Activated CD8-positive, alpha-beta memory T cell treated with anti-CD3 and anti-CD28 coated beads for 1 hour (primary cell): Measurements from ENCODE around the gene ENTREP3.
A peak's percentile ranks its signal among the peaks of the same experiment; 100 is the strongest.
"Not testable (repeated sequence)": the region's sequence is repeated elsewhere in the genome, so short reads cannot be mapped to it uniquely, and the experiment has no call there.

Source experiments
- DNase-seq, 2 donors: peaks; one replicate each; pipeline ENCODE4 v3.0.0-alpha.2; 2020; ENCODE audit warnings: low read depth in 1 of 2; ENCODE audit errors: extremely low read depth in 1 of 2

ENTREP3 gene

GRCh38 chr1:155227261-155228095, 27.8 kb downstream of the ENTREP3 start:
- peak; percentile 95 to 100 for DNase-seq

DNA sequence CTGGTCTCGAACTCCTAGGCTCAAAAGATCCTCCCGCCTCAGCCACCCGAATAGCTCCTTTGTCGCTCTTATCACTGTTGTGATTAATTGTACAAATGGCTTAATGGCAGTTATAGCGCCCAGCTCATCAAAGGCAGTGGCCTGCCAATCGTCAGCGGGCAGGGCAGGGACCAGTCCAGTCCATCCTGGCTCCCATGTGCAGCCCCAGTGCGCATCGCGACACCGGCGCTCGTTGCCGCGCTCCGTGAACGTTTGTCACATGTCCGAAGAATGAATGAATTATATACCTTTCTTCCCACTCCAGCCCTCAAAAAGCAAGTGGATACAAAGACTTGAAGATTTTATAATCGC, 28.4 kb downstream of the ENTREP3 start:
- DNase-seq = no peak

DNA sequence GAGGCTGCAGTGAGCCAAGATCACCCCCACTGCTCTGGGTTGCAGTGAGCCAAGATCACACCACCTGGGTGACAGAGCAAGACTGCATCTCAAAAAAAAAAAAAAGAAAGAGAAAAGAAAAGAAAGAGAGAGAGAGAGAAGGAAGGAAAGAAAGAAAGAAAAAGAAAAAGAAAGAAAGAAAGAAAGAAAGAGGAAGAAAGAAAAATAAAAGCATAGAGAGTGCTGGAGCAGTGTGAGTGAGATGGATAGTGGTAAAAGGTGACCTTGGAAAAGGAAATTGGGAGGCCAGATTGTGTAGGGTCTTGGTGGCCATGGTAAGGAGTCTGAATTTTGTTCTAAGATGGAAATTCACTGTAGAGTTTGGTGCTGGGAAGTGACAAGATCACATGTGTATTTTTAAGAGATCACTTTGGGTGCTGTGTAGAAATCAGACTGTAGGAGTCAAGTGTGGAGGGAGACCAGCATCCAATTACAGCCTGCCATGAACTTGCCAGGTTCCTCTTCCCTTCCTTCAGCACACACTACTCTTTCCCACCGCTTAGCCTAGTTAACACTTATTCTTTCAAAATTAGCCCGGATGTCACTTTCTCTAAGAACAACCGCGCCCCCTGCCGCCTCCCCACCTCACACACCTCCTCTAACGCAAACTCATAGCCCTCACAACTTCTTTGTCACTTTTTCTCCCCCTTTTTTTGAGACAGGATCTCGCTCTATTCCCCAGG, 28.9 kb downstream of the ENTREP3 start:
- peak; percentile 72 to 85 for DNase-seq

GRCh38 chr1:155225404-155225759, 29.9 kb downstream of the ENTREP3 start:
- DNase-seq = not testable (repeated sequence)

GRCh38 chr1:155223047-155223446, 32.2 kb downstream of the ENTREP3 start:
- no peak for DNase-seq

GRCh38 chr1:155220211-155220965, 34.9 kb downstream of the ENTREP3 start:
- DNase-seq = not testable (repeated sequence)

GRCh38 chr1:155219592-155220031, 35.7 kb downstream of the ENTREP3 start:
- DNase-seq = no peak

DNA sequence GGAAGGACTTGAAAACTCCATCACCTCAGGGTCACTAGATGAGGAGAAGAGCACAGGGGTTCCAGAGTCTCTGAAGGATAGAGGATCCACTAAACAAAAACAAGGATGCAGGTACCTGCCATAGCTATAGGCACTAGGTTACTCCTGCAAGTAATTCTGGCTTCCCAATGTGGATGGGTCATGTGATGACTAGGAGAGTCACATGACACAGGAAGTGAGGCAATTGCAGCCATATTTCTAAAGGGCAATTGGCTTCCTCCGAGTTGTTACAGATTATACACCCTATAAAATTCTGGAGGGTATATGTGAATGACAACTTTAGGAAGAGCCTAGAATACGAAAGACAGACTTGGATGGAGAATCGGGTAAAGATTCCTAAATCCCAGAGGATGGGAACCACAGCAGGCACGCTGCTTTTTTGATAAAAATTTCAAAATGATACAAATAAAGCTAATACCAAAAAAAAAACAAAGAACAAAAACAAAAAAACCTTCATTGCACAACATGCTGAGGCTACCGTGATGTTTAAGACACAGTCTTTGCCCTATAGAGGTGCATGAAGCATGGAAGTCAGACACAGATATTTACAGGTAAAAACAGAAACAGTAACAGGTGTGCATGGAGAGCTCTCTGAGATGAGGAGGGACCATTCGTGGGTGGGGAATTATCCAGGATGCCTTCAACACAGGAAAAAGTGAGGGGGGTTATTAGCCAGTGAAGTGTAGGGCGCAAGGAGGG, 36.3 kb downstream of the ENTREP3 start:
- DNase-seq = no peak

- not testable (repeated sequence) for DNase-seq
These were observed 40.6 kb downstream of the ENTREP3 start for GRCh38 chr1:155214702-155215101.

DNA sequence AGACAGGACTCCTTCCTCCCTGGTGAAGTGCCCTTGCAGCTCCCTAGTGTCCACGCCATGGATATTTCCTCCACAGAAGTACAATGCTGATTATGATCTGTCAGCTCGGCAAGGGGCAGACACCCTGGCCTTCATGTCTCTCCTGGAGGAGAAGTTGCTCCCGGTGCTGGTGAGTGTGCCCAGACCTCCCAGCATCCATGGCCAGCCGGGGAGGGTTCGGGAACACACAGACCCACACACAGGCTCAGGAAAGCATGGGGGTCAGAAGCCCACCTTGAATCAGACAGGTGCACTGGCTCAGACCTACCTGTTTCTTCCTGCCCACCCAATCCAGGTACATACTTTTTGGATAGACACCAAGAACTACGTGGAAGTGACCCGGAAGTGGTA, 43.2 kb downstream of the ENTREP3 start:
- DNase-seq = not testable (repeated sequence)

DNA sequence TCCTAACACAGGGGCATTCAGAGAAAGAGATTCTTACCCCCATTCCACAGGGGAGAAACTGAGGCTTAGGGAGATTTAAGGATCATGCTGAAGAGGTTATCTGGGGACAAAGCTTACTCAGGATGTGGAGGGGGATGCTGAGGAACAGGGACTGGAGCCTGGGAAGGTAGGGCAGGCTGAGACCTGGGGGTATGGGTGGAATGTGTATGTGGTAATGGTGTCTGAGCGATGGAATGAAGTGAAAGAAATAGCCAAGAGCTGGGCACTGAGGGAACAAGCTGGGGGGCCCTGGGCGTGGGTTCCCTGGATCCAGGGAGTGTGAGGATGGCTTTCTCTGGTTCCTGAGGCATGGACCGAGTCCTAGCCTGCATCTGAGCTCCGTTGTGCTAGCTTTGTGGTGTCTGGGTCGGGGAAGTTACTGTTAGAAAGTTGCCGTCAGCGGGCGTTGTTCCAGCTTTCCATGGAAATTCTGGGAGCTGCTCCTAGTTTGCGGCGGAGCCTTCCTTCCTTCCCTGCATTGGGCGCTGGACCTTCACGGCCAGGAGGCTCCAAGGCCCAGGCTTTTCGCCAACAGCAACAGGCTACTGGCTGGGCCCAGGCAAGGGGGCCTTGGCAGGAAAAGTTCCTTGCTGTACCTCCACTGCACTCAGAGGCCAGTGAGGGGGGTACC, 43.8 kb downstream of the ENTREP3 start:
- DNase-seq = not testable (repeated sequence)

- no peak for DNase-seq
These were observed 44.8 kb downstream of the ENTREP3 start for GRCh38 chr1:155210314-155211104.

DNA sequence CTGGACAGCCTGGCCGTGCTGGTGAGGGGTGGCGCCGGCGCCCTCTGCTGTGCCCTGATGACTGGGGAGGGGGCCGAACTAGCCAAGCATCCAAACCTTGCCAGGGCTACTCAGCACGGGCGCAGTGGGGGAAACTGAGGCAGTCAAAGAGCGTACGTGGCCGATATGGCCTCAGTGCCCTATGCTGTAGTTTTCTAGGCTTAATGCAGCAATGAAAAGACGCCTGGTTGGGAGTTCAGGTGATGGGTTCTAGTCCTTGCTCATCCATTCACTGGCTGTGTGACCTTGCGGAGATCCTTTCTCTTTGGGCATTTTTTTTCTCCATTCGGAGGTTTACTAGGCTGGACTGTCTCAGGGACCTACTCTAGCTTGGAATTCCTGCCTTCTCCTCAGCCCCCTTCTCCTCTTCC, 46.0 kb downstream of the ENTREP3 start:
- no peak for DNase-seq

DNA sequence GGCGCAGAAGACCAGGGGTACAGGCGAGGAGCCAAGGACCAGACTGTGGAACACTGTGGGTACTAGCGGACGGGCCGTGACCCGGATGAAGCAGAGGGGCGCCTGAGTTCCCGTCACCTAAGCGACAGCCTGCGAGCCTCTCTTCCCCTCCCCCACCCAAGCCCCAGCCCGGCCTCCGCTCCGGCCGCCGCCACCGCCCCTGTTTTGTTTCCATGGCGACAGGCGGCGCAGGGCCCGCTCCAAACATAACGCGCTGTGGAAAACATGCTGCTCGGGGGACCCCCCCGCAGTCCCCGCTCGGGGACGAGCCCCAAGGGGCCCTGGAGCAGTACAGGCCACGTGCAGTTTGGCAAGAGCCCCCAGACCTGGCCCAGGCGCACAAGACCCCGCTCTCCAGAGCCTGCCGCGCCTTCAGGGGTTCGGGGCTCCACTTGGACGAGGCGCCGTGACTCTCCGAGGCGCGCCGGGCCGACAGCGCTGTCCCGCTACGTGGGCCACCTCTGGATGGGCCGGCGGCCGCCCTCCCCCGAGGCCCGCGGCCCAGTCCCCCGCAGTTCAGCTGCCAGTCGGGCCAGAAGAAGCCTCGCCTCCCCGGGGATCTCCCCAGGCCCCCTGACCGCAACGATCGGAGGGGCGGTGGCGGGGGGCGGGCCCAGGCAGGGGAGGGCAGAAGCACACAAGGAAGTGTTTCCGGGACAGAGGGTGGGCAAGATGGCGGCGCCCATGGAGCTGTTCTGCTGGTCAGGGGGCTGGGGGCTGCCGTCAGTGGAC, 46.6 kb downstream of the ENTREP3 start, which contains the start of gene MTX1:
TSS of gene MTX1 (plus strand) at position 155 of the 771 bp plus-strand sequence. CDS start at position 265, 110 bp downstream.
- peak; percentile 76 to 81 for DNase-seq

DNA sequence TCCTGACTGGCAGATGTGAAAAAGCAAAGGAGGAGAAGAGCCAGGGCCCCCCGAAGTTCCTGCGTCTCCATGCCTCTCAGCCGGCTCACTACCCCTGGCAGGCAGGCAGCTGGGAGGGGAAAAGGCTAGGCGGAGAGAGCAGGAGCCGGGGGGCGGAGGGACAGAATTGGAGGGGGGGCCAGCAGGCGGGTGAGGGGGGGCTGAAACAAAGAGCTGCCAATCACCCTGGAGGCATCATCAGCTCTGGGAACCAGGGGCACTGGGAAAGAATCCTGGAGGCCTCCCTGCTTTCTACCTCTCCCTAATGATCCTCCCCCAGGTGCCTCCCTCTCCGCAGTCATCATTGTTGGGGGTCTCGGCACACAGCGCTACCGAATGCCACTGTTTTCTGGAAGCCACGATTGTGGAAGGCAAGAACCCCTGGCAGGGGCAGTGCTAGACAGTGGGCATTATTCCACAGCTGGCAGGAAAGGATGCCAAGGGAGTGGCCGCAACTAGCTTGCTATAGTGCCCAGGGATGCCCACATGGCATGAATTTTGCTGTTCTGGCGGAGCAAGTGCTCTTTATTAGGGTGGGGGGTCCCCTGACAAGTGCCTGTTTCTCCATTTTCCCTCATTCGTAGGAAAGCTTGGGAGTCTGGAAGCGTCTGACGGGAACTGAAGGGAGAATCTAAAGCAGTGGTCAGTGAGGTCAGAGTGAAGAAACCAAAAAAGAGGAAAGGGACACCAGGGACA, 47.3 kb downstream of the ENTREP3 start, which contains the start of gene THBS3:
TSS of gene THBS3 (minus strand) at position 92 of the 735 bp plus-strand sequence. CDS start at position 71, 21 bp downstream.
- no peak for DNase-seq

DNA sequence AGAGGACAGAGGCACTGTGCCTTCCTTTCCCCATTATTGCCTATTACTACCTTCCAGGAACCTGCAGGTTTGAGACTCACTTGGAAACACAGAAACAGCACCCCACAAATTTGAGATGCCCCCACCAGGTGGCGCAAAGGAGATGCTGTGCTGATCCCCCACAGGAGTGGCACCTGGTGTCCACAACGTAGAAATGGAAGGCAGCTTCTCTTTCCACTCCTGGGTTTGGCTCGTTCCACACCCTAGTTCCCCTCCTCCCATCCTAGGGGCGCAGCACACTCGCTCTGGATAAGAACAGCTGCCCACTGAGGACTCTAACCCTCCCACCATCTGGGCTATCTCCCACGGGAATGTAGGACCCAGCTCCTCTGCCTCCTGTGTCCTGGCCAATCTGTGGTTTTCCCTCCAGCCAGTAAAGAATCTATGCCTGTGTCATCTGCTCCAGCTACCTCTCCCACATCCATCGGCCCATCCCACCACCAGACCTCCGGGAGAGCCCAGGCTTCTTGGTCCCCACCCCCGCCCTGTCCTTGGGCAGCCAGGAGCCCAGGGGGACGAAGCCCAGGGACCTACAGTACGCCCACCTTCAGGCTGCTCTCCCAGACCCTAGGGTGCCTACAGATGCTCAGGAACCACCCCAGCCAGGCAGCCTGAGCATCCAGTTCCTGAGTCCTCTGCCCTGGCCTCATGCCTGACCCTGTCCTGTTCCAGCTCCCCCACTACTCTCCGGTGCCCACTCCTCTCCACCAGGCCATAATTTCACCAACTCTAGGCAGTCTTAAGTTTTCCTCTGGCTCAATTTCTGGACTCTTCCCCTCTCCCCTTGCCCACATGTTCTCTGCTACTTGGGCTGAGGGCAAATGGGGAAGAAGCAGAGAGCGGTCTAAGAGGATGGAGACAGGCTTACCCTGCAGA, 48.1 kb downstream of the ENTREP3 start:
- peak; percentile 84 to 87 for DNase-seq
